ENCODE results near the gene AMIGO1.

DNA sequence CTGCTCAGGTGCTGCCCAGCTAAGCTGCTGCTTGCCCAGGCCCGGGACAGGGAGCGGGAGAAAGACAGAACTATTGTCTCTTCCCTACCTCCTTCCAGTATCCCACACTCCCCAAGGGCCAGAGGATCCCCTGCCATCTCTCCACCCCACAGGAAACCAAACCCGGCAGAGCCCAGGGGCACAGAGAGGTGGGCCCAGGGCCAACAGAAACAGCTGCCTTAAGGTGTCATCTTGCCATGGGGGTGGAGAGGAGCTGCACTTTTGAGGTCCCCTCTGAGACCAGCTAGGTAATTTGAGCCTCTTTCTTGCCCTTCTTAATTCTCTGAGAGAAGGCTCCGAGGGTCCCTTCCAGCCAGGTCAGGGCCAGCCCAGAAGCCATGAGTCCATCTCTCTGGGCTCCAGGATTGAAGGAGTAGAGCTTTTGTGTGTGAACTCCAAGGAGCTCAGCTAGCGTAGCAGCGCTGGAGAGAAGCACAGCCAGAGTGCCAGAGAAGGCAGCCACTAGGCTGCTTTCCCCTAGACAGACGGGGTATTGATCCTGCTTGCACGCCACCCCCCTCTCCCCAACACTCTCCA lies 20.4 kb upstream of the AMIGO1 start:
- TF ChIP-seq, protein P1, sequence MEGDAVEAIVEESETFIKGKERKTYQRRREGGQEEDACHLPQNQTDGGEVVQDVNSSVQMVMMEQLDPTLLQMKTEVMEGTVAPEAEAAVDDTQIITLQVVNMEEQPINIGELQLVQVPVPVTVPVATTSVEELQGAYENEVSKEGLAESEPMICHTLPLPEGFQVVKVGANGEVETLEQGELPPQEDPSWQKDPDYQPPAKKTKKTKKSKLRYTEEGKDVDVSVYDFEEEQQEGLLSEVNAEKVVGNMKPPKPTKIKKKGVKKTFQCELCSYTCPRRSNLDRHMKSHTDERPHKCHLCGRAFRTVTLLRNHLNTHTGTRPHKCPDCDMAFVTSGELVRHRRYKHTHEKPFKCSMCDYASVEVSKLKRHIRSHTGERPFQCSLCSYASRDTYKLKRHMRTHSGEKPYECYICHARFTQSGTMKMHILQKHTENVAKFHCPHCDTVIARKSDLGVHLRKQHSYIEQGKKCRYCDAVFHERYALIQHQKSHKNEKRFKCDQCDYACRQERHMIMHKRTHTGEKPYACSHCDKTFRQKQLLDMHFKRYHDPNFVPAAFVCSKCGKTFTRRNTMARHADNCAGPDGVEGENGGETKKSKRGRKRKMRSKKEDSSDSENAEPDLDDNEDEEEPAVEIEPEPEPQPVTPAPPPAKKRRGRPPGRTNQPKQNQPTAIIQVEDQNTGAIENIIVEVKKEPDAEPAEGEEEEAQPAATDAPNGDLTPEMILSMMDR (conservative IDR thresholded peaks at IDR 0.05; ENCODE audit: low read depth, low read length): no peak
- TF ChIP-seq EZH2 (IDR thresholded peaks at IDR 0.05; ENCODE audit: low read length, unreplicated experiment): no peak
